Upper lobe of left lung (tissue), 6 donors: Measurements from ENCODE around the gene SLC9C2. TPM values are rescaled to one million over a fixed set of nuclear protein-coding genes. Genes with fewer than 3 reads are reported as not detected.
"Not testable (repeated sequence)": the region's sequence is repeated elsewhere in the genome, so short reads cannot be mapped to it uniquely, and the experiment has no call there.

ENCODE experiments used
- ATAC-seq, 2 donors: fragments of 200-7000 bp; cut with Tn5 transposase; one replicate each; pipeline ENCODE4 v1.9.1; 2022; ENCODE audit warnings: mild to moderate bottlenecking in 2 of 2, moderate library complexity in 2 of 2; ENCODE audit not compliant: low FRiP score in 2 of 2
- DNase-seq, 2 donors: peaks; one replicate each; pipeline ENCODE4 v3.0.0-alpha.2; 2019 to 2020
- H3K27ac ChIP-seq, 4 donors: fragments of 200-600 bp; sonication (generic); one replicate each; pipeline ENCODE4 v1.5.1; 2016 to 2019
- H3K27me3 ChIP-seq, 4 donors: fragments of 200-600 bp; sonication (generic); one replicate each; pipeline ENCODE4 v1.5.1; 2017 to 2019
- H3K36me3 ChIP-seq, 4 donors: fragments of 200-600 bp; sonication (generic); one replicate each; pipeline ENCODE4 v1.5.1; 2016 to 2019
- H3K4me1 ChIP-seq, 4 donors: fragments of 200-600 bp; sonication (generic); one replicate each; pipeline ENCODE4 v1.5.1; 2018 to 2019
- H3K4me3 ChIP-seq, 4 donors: fragments of 200-600 bp; sonication (generic); one replicate each; pipeline ENCODE4 v1.5.1; 2017 to 2019; ENCODE audit warnings: mild to moderate bottlenecking in 2 of 4, moderate library complexity in 1 of 4
- H3K9me3 ChIP-seq, 4 donors: fragments of 200-600 bp; sonication (generic); one replicate each; pipeline ENCODE4 v1.5.1; 2018 to 2019
- CTCF ChIP-seq, 6 experiments: fragments of 450-650 bp in 4 of 6; fragments of 200-600 bp in 2 of 6; sonication (generic) in 2 of 6; IDR thresholded peaks; one replicate each; pipeline ENCODE4 v1.5.1; 2016 to 2019; ENCODE audit warnings: antibody characterized with exemption in 6 of 6
- EP300 ChIP-seq, 4 donors: sonication (generic); formaldehyde crosslinking; IDR thresholded peaks; one replicate each; pipeline ENCODE4 v1.5.1; 2017; ENCODE audit warnings: antibody characterized with exemption in 4 of 4, control low read depth in 2 of 4
- POLR2A ChIP-seq, 4 donors: fragments of 450-650 bp; IDR thresholded peaks; one replicate each; pipeline ENCODE4 v1.5.1; 2016 to 2017; ENCODE audit warnings: antibody characterized with exemption in 4 of 4, mild to moderate bottlenecking in 2 of 4
- POLR2AphosphoS5 ChIP-seq, 2 donors: sonication (generic); formaldehyde crosslinking; IDR thresholded peaks; one replicate each; pipeline ENCODE4 v1.5.1; 2017; ENCODE audit warnings: antibody characterized with exemption in 2 of 2
- WGBS, 2 donors: methylation state at CpG; one replicate each; pipeline ENCODE4 v1.1.5; 2017 to 2018; 5-methylcytosine and 5-hydroxymethylcytosine counted together
- total RNA-seq, 6 donors: library from RNA; depleted of rRNA in 4 of 6; stranded (reverse); fragments of >200 nt in 4 of 6; gene quantifications; one replicate each; pipeline versions ENCODE4 v1.1.0 to v1.2.1, GENCODE V29; 2016 to 2021
- donor health status: DM: no; HTN: no; CAD: no; lungs with moderate emphysema.
- donor health status: DM: no; HTN: yes; CAD: no; lungs with severe emphysema.

SLC9C2 gene
- total RNA-seq, 6 donors from 2014 or later, result 0.15 to 1.5 (median 0.76) TPM; not detected in 2

GRCh38 chr1:173525926-173526325, 76.9 kb downstream of the SLC9C2 start:
- no peak overlapping the region for H3K4me3 ChIP-seq
- H3K27ac ChIP-seq, result no peak overlapping the region
- WGBS, 2 donors, result 55 to 62% methylated on average over 1 of the region's 1 CpG
- H3K27me3 ChIP-seq, result no peaks in the 10 kb centered on the region
- ATAC-seq (no peak), DNase-seq (no peak)
- TF ChIP-seq POLR2A (IDR thresholded peaks at IDR 0.05) (no peak), CTCF (IDR thresholded peaks at IDR 0.05) (no peak), POLR2AphosphoS5 (IDR thresholded peaks at IDR 0.05) (no peak), EP300 (IDR thresholded peaks at IDR 0.05) (no peak)
- no peaks in the 10 kb centered on the region for H3K4me1 ChIP-seq
- no peaks in the 10 kb centered on the region for H3K9me3 ChIP-seq
- no peaks in the 10 kb centered on the region for H3K36me3 ChIP-seq

GRCh38 chr1:173523329-173523728, 79.5 kb downstream of the SLC9C2 start:
- no peak overlapping the region for H3K4me3 ChIP-seq
- no peaks in the 10 kb centered on the region for H3K9me3 ChIP-seq
- H3K4me1 ChIP-seq, result no peaks in the 10 kb centered on the region
- H3K27me3 ChIP-seq, result no peaks in the 10 kb centered on the region
- 93 to 97% methylated on average over 3 of the region's 3 CpGs for WGBS, 2 donors
- no peaks in the 10 kb centered on the region for H3K36me3 ChIP-seq
- H3K27ac ChIP-seq, result no peak overlapping the region
- ATAC-seq (no peak), DNase-seq (no peak)
- TF ChIP-seq POLR2AphosphoS5 (IDR thresholded peaks at IDR 0.05) (no peak), POLR2A (IDR thresholded peaks at IDR 0.05) (no peak), CTCF (IDR thresholded peaks at IDR 0.05) (no peak), EP300 (IDR thresholded peaks at IDR 0.05) (no peak)

GRCh38 chr1:173520799-173521198, 82.1 kb downstream of the SLC9C2 start:
- Histone ChIP-seq H3K9me3 (no peaks in the 10 kb centered on the region), H3K4me1 (no peaks in the 10 kb centered on the region), H3K27ac (no peak overlapping the region), H3K4me3 (no peak overlapping the region), H3K36me3 (no peaks in the 10 kb centered on the region), H3K27me3 (no peaks in the 10 kb centered on the region)
- no peak for ATAC-seq
- DNase-seq, result no peak
- TF ChIP-seq EP300 (IDR thresholded peaks at IDR 0.05) (no peak), CTCF (IDR thresholded peaks at IDR 0.05) (no peak), POLR2A (IDR thresholded peaks at IDR 0.05) (no peak), POLR2AphosphoS5 (IDR thresholded peaks at IDR 0.05) (no peak)
- 86 to 100% methylated on average over 2 of the region's 2 CpGs for WGBS, 2 donors

GRCh38 chr1:173514503-173514902, 88.4 kb downstream of the SLC9C2 start:
- H3K27me3 ChIP-seq, ATAC-seq, H3K9me3 ChIP-seq, DNase-seq, H3K27ac ChIP-seq, H3K4me1 ChIP-seq, H3K36me3 ChIP-seq, H3K4me3 ChIP-seq: not testable (repeated sequence)
- 96 to 100% methylated on average over 1 of the region's 1 CpG for WGBS, 2 donors

GRCh38 chr1:173509797-173510196, 93.1 kb downstream of the SLC9C2 start:
- Histone ChIP-seq H3K4me1 (peaks cover 0 to 8% (median 7%) of the 10 kb centered on the region in 4 donors), H3K9me3 (peaks cover 0 to 3% (median 0%) of the 10 kb centered on the region in 4 donors), H3K4me3 (no peak overlapping the region), H3K27me3 (no peaks in the 10 kb centered on the region), H3K27ac (no peak overlapping the region), H3K36me3 (no peaks in the 10 kb centered on the region)
- ATAC-seq (no peak), DNase-seq (no peak)
- TF ChIP-seq POLR2A (IDR thresholded peaks at IDR 0.05) (no peak), EP300 (IDR thresholded peaks at IDR 0.05) (no peak), CTCF (IDR thresholded peaks at IDR 0.05) (no peak), POLR2AphosphoS5 (IDR thresholded peaks at IDR 0.05) (no peak)
- WGBS, 2 donors, result 77 to 97% methylated on average over 1 of the region's 1 CpG
